ENCODE data around the gene RIPOR3. TPM values are rescaled to one million over a fixed set of nuclear protein-coding genes. Genes with fewer than 3 reads are reported as not detected.

The RIPOR3 gene
- polyA plus RNA-seq, 1 of the 3 experiments (the other 2 are of a cell fraction), result 1.2 TPM

DNA sequence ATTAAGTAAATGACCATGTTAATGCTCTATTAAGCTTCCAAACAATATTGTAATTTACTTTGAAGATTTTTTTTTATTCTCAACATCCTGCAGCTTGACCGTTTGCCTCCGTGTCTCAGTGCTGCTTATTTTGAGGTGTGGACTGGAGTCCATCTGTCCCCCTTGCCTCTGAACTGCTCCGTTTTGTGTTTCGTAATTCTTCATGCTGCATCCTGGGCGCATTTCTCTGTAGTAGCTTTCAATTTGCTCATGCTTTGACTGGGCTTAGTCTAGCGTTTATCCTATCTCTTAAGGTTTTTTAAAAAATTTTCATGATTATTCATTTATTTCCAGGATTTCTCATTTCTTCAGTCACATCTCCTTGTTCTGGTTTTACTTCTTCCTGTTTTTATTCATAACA, 143.4 kb downstream of the RIPOR3 start:
- no peak for DNase-seq
- H3K27me3 ChIP-seq (ENCODE audit: insufficient read depth), result no peaks in the 10 kb centered on the region
- ChIA-PET POLR2A (no interaction called here), CTCF (interaction anchor here (1.0 kb wide), 2 partner anchors 22 to 37 kb away, joined by 3 to 4 read pairs; no protein-coding TSS in a partner anchor)
- no peaks in the 10 kb centered on the region for H3K9me2 ChIP-seq
- no peaks in the 10 kb centered on the region; a peak in 3 of 4 replicates for H3K4me1 ChIP-seq (ENCODE audit: control insufficient read depth in 1 of 2, insufficient read depth in 2 of 2, low read depth in 1 of 2, low read length in 1 of 2)
- no peak overlapping the region for H3K4me2 ChIP-seq
- peaks cover 11% of the 10 kb centered on the region for H3F3A ChIP-seq (replicated peaks; ENCODE audit: insufficient read depth)
- no peak overlapping the region for H3K27ac ChIP-seq (ENCODE audit: low read depth in 2 of 2, low read length in 1 of 2)
- H3K9ac ChIP-seq, result no peak overlapping the region
- no peaks in the 10 kb centered on the region for H3K9me3 ChIP-seq
- H3K36me3 ChIP-seq (replicated peaks in 1 of 2; ENCODE audit: control insufficient read depth in 1 of 2, insufficient read depth in 2 of 2, low read length in 1 of 2), result peaks cover 8 to 17% of the 10 kb centered on the region in 2 experiments
- no peak overlapping the region for H3K4me3 ChIP-seq (ENCODE audit: low read depth in 2 of 2, low read length in 1 of 2)
- 94% methylated on average over 6 of the region's 6 CpGs for WGBS (ENCODE audit: low lambda C conversion rate)
- peaks cover 6% of the 10 kb centered on the region for H4K20me1 ChIP-seq (ENCODE audit: insufficient read depth)
- TF ChIP-seq CHD2 (IDR thresholded peaks at IDR 0.05; ENCODE audit: low read length, partially characterized antibody), result no peak
- no peak for TF ChIP-seq GATA2 (CRISPR knock-in tag; IDR thresholded peaks at IDR 0.05)
- no peak for TF ChIP-seq TEAD4 (IDR thresholded peaks at IDR 0.05; ENCODE audit: borderline replicate concordance, insufficient read depth)
- TF ChIP-seq TCF12 (IDR thresholded peaks at IDR 0.05), result no peak
- TF ChIP-seq, protein P1, sequence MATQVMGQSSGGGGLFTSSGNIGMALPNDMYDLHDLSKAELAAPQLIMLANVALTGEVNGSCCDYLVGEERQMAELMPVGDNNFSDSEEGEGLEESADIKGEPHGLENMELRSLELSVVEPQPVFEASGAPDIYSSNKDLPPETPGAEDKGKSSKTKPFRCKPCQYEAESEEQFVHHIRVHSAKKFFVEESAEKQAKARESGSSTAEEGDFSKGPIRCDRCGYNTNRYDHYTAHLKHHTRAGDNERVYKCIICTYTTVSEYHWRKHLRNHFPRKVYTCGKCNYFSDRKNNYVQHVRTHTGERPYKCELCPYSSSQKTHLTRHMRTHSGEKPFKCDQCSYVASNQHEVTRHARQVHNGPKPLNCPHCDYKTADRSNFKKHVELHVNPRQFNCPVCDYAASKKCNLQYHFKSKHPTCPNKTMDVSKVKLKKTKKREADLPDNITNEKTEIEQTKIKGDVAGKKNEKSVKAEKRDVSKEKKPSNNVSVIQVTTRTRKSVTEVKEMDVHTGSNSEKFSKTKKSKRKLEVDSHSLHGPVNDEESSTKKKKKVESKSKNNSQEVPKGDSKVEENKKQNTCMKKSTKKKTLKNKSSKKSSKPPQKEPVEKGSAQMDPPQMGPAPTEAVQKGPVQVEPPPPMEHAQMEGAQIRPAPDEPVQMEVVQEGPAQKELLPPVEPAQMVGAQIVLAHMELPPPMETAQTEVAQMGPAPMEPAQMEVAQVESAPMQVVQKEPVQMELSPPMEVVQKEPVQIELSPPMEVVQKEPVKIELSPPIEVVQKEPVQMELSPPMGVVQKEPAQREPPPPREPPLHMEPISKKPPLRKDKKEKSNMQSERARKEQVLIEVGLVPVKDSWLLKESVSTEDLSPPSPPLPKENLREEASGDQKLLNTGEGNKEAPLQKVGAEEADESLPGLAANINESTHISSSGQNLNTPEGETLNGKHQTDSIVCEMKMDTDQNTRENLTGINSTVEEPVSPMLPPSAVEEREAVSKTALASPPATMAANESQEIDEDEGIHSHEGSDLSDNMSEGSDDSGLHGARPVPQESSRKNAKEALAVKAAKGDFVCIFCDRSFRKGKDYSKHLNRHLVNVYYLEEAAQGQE (IDR thresholded peaks at IDR 0.05; ENCODE audit: low read depth, low read length), result no peak
- TF ChIP-seq, protein P2, sequence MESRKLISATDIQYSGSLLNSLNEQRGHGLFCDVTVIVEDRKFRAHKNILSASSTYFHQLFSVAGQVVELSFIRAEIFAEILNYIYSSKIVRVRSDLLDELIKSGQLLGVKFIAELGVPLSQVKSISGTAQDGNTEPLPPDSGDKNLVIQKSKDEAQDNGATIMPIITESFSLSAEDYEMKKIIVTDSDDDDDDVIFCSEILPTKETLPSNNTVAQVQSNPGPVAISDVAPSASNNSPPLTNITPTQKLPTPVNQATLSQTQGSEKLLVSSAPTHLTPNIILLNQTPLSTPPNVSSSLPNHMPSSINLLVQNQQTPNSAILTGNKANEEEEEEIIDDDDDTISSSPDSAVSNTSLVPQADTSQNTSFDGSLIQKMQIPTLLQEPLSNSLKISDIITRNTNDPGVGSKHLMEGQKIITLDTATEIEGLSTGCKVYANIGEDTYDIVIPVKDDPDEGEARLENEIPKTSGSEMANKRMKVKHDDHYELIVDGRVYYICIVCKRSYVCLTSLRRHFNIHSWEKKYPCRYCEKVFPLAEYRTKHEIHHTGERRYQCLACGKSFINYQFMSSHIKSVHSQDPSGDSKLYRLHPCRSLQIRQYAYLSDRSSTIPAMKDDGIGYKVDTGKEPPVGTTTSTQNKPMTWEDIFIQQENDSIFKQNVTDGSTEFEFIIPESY (IDR thresholded peaks at IDR 0.05; ENCODE audit: borderline replicate concordance, low read depth), result no peak
- TF ChIP-seq SIN3A (IDR thresholded peaks at IDR 0.05; ENCODE audit: borderline replicate concordance, low read depth, low read length), result no peak
- no peak for TF ChIP-seq MEF2A (IDR thresholded peaks at IDR 0.05; ENCODE audit: borderline replicate concordance, low read depth)
- TF ChIP-seq, protein P3, sequence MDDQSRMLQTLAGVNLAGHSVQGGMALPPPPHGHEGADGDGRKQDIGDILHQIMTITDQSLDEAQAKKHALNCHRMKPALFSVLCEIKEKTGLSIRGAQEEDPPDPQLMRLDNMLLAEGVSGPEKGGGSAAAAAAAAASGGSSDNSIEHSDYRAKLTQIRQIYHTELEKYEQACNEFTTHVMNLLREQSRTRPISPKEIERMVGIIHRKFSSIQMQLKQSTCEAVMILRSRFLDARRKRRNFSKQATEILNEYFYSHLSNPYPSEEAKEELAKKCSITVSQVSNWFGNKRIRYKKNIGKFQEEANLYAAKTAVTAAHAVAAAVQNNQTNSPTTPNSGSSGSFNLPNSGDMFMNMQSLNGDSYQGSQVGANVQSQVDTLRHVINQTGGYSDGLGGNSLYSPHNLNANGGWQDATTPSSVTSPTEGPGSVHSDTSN (IDR thresholded peaks at IDR 0.05), result no peak
- TF ChIP-seq YY1 (IDR thresholded peaks at IDR 0.05; ENCODE audit: low read depth), result no peak
- no peak for TF ChIP-seq RXRA (IDR thresholded peaks at IDR 0.05; ENCODE audit: borderline replicate concordance, low read depth)
- no peak for TF ChIP-seq FOSL2 (IDR thresholded peaks at IDR 0.05; ENCODE audit: borderline replicate concordance, low read depth)
- TF ChIP-seq MXI1 (IDR thresholded peaks at IDR 0.05; ENCODE audit: low read depth, low read length), result no peak
- no peak for TF ChIP-seq EZH2phosphoT487 (IDR thresholded peaks at IDR 0.05; ENCODE audit: borderline replicate concordance, low read depth)
- TF ChIP-seq, protein P4, sequence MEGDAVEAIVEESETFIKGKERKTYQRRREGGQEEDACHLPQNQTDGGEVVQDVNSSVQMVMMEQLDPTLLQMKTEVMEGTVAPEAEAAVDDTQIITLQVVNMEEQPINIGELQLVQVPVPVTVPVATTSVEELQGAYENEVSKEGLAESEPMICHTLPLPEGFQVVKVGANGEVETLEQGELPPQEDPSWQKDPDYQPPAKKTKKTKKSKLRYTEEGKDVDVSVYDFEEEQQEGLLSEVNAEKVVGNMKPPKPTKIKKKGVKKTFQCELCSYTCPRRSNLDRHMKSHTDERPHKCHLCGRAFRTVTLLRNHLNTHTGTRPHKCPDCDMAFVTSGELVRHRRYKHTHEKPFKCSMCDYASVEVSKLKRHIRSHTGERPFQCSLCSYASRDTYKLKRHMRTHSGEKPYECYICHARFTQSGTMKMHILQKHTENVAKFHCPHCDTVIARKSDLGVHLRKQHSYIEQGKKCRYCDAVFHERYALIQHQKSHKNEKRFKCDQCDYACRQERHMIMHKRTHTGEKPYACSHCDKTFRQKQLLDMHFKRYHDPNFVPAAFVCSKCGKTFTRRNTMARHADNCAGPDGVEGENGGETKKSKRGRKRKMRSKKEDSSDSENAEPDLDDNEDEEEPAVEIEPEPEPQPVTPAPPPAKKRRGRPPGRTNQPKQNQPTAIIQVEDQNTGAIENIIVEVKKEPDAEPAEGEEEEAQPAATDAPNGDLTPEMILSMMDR (IDR thresholded peaks at IDR 0.05), result no peak
- no peak for TF ChIP-seq JUND (IDR thresholded peaks at IDR 0.05)
- TF ChIP-seq RFX5 (IDR thresholded peaks at IDR 0.05; ENCODE audit: low read length), result no peak
- TF ChIP-seq SMC3 (IDR thresholded peaks at IDR 0.05; ENCODE audit: low read depth, low read length), result no peak
- no peak for TF ChIP-seq EP300 (IDR thresholded peaks at IDR 0.05; ENCODE audit: borderline replicate concordance in 1 of 2, low read depth in 1 of 2, low read length in 1 of 2)
- no peak for TF ChIP-seq FOXJ3 (CRISPR knock-in tag; IDR thresholded peaks at IDR 0.05)
- peaks cover 84% of the 10 kb centered on the region for H3K79me2 ChIP-seq (ENCODE audit: insufficient read depth)
- H2AFZ ChIP-seq (ENCODE audit: low read depth), result no peak overlapping the region

Measured in SK-N-SH (cell line).